ENCODE measurements around the gene PRPF38A.
"Not testable (repeated sequence)": the region's sequence is repeated elsewhere in the genome, so short reads cannot be mapped to it uniquely, and the experiment has no call there.

The PRPF38A gene, protein sequence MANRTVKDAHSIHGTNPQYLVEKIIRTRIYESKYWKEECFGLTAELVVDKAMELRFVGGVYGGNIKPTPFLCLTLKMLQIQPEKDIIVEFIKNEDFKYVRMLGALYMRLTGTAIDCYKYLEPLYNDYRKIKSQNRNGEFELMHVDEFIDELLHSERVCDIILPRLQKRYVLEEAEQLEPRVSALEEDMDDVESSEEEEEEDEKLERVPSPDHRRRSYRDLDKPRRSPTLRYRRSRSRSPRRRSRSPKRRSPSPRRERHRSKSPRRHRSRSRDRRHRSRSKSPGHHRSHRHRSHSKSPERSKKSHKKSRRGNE
- total RNA-seq = 65.2 to 84.0 reads per million in 2 donors

DNA sequence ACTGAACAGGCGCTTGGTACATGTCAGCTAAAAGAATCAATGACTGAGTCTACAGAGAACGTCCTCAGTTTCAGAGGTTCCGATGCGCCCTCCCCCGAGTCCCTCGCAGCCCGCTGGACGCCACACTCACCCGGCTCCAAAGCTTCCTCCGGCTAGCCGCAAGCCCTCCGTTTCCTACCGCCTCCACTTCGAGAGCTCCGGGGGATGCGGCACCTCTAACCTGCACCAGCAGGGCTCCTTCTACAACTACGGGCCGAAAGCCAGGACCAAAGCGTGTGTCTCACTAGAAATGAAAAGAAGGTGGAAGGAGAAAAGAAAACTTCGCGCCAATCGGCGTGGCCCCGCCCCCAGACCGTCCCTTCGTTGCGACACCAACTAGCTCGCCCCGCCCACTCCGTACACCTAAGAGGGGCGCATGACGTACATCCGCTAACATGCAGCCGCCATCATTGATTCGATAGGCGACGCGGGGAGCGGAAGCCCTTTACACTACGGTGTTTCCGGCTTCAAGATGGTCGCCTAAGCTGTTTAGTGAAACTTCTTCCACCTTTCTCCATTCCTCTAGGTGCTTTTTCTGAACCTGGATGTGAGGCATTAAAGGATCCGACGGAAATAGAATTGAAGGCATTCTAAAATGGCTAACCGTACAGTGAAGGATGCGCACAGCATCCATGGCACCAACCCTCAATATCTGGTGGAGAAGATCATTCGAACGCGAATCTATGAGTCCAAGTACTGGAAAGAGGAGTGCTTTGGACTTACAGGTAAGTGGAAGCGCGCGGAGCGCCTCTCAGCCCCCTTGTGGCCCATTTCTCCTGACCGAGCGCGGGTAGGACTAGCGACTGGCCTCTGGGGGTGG lies at the start of gene PRPF38A, which contains the start of gene ORC1:
TSS of gene PRPF38A (plus strand) at position 487 of the 859 bp plus-strand sequence. CDS start at position 635, 148 bp downstream.
TSS of gene ORC1 (minus strand) at position 308 of the 859 bp plus-strand sequence. CDS start 2,200 bp downstream, outside the sequence.
- DNase-seq = peak; percentile 92 to 99 (median 95)

- DNase-seq = no peak
These were observed 49.0 kb upstream of the PRPF38A start for GRCh38 chr1:52355436-52355835.

DNA sequence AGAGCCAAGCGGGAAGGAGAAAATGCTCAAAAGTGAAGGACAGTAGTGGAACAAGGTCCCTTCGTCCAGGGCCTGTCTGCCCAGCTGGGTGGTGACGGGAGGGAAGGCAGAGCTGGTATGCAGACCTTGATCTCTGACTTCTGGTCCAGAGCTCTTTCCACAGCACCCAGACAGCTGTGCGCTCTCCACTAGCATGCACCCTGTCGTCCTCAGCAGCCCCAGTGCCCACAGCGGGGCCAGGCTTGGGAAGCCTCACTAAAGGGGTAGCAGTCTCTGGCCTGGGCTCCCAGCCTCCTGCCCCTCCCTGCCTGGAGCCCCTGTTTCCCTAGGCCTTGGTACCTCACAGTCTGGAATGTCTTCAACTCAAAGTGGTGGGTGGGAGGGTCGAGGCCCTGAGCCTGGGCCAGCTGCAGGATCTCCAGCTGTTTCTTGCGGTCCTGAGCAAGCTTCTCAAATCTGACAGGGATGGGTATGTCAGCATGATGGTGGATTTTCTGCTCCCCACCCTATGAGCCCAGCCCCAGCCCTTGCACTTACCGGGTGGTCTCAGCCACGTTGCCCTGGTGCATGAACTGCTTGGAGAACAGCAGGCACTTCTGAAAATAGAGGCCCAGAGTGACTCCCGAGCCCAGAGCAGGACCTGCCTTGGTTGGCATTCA lies 48.4 kb upstream of the PRPF38A start:
- DNase-seq = no peak

GRCh38 chr1:52356818-52357355 lies 47.5 kb upstream of the PRPF38A start:
- DNase-seq = no peak

GRCh38 chr1:52357397-52357796 lies 47.0 kb upstream of the PRPF38A start:
- no peak for DNase-seq

DNA sequence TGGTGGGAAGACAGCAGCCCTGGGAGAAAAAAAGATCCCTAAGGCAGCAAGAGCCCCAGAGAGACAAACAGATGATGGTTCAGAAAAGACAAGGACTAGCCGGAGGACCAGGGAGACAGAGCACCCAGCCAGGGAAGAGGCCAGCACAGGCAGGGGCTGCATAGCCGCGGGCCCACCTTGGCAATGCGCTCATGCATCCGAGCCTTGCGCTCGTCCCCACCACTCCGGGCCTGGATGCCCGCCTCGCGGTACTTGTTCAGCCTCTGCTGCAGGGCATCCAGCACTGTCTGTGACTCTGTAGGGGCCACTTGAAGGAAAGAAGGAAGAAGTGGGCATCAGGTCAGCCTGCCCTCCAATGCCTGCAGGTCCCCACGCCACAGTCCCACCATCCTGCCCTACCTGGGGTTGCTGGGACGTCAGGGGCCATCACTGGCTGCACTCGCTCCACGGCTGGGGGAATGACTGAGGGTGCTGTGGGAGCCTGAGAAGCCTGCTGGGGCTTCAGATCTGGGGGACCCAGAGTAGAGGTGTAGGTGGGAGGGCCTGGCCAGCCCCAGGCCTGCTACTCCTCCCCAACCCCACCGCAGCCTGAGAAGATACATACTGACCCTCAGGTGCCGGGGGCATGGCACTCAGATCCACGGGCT lies 45.4 kb upstream of the PRPF38A start:
- DNase-seq = no peak

DNA sequence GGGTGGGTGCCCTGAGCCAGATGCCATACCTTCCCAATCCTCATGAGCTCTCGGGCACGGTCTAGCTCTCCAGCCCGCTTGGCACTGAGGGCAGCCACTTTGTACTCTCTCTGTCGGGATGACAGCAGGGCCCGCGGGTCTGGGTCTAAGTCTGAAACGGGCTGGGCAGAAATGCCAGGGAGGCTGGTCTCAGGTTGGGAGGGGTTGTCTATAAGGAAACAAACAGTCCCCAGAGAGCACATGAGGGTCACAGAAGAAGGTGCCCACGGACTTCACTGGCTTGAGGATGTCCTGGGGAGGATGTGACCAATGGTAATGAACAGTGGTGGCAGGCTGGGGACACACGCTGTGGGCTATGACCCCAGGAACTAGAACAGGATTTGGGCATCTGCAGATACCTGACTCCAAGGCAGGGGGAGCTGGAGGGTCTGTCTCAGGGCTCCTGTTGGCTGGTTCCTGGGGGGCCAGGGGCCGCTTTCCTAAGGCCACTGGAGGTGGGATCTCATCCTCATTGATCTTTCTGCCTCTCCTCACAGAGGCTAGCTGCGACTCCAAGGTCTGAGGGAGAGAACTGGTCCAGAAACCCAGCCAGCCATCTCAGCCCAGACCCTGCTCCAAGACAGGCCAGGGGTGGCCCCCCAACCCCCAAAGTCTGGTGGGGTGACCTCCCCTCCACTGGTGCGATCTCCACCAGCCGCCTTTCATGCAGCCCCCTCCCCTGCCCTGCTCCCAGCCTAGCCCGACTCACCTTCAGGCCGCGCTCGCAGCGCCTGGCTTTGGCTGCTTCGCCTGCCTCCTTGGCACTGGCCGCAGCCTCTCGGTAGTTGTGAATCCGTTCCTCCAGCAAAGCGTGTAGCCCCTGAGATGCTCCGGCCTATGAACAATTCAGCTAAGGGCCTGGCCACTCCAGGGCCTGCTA lies 44.5 kb upstream of the PRPF38A start:
- DNase-seq = no peak

DNA sequence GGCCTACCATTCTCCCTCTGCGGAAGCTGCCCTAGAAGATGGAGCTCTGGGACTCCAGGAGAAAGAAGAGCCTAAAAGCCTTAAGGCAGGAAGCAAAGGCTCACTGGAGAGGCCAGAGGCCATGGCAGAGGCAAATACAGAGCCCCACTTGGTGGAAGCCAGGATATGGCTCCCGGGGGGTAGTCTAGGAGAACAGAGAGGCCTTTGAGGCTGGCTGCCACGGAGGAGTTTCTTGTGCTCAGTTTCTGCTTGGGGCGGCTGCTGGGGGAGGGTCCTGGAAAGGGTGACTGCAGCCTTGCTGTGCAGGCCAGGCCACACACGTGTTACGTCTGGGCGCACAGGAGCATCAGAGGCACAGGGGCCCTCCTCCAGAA lies 43.8 kb upstream of the PRPF38A start:
- DNase-seq = no peak

- DNase-seq = peak in 1 of 5 experiments; percentile 44
These were observed 40.1 kb upstream of the PRPF38A start for GRCh38 chr1:52364235-52364839.

DNA sequence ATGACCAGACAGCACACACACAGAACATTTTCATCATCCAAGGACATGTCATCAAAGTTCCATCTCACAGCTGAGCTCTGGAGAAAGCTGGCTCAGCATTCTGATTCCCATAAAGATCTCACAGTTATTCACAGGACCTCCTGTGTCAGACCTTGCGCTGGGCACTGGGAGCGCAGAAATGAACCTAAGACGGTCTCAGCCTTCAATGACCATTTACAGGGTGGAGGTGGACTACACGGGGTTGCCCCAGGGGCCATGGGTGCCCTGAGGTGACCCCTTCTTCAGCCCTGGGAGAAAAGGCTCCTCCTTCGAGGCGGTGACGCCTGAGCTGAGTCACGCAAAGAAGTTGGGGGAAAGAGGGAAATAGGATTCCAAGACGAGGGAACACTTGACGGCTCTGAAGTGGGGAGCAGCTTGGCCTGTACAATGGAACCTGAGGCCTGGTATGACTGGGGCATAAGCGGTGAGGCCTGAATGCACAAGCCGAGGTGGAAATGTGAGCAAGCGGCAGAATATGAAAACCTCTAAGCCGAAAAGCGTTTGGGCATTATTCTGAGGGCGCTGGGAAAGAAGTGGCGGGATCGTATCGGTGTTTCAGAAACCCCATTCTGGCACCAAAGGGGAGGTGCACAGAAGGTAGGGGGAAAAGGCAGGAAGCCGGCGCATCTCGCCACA lies 39.2 kb upstream of the PRPF38A start:
- no peak for DNase-seq

DNA sequence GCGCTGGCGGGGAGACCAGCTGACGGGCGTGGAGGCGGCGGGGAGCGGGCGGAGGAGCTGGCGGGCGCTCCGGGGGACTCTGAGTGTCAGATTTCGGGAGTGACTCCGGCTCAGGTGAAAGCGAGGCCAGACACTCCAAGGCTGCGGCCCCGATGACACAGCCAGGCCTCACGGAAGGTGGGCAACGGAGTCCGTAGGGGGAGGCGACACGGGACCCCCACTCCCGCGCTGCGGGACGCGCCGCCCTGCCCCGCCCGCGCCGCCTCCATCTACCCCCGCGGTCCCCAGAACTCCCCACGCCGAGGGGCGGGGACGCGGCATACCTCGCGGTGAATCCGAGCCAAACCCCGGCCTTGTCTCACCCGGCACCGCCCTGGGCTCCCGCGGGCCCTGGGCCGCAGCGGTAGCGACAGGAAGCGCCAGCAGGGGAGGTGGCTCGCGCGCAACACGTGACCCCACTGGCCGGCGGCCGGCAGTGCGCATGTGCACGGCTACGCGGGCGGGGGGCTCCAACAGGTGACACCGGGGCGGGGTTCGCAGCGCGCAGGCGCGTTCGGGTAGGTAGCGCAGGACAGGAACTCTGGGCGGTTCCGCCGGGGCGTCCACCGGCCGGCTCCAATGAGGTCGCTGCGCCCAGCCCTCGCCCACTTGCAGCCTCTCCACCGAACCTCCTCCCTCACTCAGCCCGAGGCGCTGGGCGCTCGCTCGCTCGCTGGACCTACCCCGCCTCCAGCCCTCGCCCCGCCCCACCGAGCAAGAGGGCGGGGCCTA lies 38.5 kb upstream of the PRPF38A start, which contains the start of gene CC2D1B:
TSS of gene CC2D1B (minus strand) at position 460 of the 771 bp plus-strand sequence. CDS start 1,585 bp downstream, outside the sequence.
- DNase-seq = peak; percentile 99 to 100 (median 99)

DNA sequence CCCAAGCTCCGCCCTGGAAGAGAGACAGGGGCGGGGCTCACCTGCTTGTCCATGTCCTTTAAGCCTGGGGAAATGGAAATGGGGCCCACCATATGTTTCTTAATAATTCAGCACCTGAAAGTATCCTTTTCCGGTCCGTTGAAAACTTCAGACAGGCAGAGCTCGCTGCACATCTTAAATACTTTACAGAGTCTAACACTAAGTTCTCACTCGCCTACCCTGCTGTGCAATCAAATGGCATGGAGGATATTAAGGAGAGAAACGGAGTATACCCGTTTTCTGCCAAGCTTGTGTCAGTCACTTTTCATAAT lies 37.9 kb upstream of the PRPF38A start:
- no peak for DNase-seq

- DNase-seq = no peak
These were observed 37.1 kb upstream of the PRPF38A start for GRCh38 chr1:52367272-52367671.

DNA sequence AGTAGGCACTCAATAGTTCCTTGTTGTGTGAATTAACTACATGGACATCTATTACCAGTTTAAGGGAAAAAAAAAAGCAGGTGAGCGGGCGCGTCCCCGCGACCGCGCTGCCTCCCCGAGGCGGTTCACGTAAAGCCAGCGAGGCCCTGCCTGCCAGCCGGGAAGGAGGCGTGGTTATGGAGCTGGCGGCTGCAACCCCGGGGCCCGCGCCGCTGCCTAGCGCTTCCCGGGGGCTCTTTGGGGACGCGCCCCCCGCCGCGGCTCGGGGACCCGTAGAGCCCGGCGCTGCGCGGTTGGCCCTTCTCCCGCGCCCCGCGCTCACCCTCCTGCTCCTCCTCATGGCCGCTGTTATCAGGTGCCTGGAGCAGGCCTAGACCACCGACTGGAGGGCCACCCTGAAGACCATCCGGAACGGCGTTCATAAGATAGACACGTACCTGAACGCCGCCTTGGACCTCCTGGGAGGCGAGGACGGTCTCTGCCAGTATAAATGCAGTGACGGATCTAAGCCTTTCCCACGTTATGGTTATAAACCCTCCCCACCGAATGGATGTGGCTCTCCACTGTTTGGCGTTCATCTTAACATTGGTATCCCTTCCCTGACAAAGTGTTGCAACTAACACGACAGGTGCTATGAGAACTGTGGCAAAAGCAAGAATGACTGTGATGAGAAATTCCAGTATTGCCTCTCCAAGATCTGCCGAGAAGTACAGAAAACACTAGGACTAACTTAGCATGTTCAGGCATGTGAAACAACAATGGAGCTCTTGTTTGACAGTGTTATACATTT lies 35.8 kb upstream of the PRPF38A start:
- DNase-seq = peak; percentile 34 to 79 (median 42)

- DNase-seq = not testable (repeated sequence)
These were observed 34.6 kb upstream of the PRPF38A start for GRCh38 chr1:52369851-52370250.

DNA sequence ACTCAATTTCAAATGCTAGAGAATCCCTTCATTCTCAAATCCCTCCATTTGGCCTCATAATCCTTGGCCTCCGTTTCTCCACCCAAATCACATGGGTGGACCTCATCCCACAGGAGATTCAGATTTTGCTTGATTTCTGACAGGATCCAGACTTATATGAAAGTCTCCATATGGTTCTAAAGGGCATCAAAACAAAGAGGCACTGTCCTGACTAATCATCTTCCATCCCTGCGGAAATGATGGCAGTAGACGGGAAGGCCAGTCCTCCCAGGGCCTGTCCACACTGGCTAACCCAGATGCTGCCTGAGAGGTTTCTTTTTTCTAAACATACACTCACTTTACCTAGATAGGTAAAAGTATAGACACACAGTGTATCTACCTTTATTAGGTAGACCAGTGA lies 19.0 kb upstream of the PRPF38A start:
- DNase-seq = no peak

GRCh38 chr1:52386458-52386857 lies 17.9 kb upstream of the PRPF38A start:
- DNase-seq = no peak

- no peak for DNase-seq
These were observed 11.2 kb upstream of the PRPF38A start for GRCh38 chr1:52393174-52393573.

All from T-helper 2 cell (primary cell).